ENCODE measurements around the gene APCDD1.
"Not testable (repeated sequence)": the region's sequence is repeated elsewhere in the genome, so short reads cannot be mapped to it uniquely, and the experiment has no call there.

The APCDD1 gene

GRCh38 chr18:10499230-10499629 is 44.8 kb downstream of the APCDD1 start:
- DNase-seq: peak; percentile 77 to 85

- DNase-seq: no peak
Observed at GRCh38 chr18:10500038-10500437, 45.6 kb downstream of the APCDD1 start.

GRCh38 chr18:10504723-10505122 is 50.3 kb downstream of the APCDD1 start:
- no peak for DNase-seq

GRCh38 chr18:10505892-10506291 is 51.5 kb downstream of the APCDD1 start:
- DNase-seq: not testable (repeated sequence)

GRCh38 chr18:10508591-10508990 is 54.2 kb downstream of the APCDD1 start:
- DNase-seq: peak; percentile 28 to 51

- no peak for DNase-seq
Observed at GRCh38 chr18:10511236-10511635, 56.8 kb downstream of the APCDD1 start.

GRCh38 chr18:10514082-10514481 is 59.6 kb downstream of the APCDD1 start:
- no peak for DNase-seq

- no peak for DNase-seq
Observed at GRCh38 chr18:10514601-10515000, 60.2 kb downstream of the APCDD1 start.

GRCh38 chr18:10515456-10515855 is 61.0 kb downstream of the APCDD1 start:
- DNase-seq: peak; percentile 25 to 27

- DNase-seq: no peak
Observed at GRCh38 chr18:10516078-10516477, 61.6 kb downstream of the APCDD1 start.

GRCh38 chr18:10518595-10519255 is 64.3 kb downstream of the APCDD1 start:
- DNase-seq: peak; percentile 33 to 49

GRCh38 chr18:10519366-10519765 is 64.9 kb downstream of the APCDD1 start:
- no peak for DNase-seq

- DNase-seq: peak; percentile 68 to 85
Observed at GRCh38 chr18:10519999-10520935, 65.8 kb downstream of the APCDD1 start.

- no peak for DNase-seq
Observed at GRCh38 chr18:10521566-10521965, 67.1 kb downstream of the APCDD1 start.

GRCh38 chr18:10522574-10522973 is 68.1 kb downstream of the APCDD1 start:
- DNase-seq: no peak

GRCh38 chr18:10523544-10523943 is 69.1 kb downstream of the APCDD1 start:
- no peak for DNase-seq

GRCh38 chr18:10524507-10525370 is 70.3 kb downstream of the APCDD1 start:
- peak; percentile 38 to 47 for DNase-seq

GRCh38 chr18:10525371-10525691 is 70.9 kb downstream of the APCDD1 start:
- peak in 1 of 2 donors; percentile 31 for DNase-seq

GRCh38 chr18:10525697-10526560 is 71.5 kb downstream of the APCDD1 start, which contains the start of gene NAPG:
Gene NAPG (plus strand): TSS chr18:10526027. CDS start chr18:10526103, 76 bp downstream.
- DNase-seq: peak; percentile 93 to 96

- no peak for DNase-seq
Observed at GRCh38 chr18:10526561-10526949, 72.1 kb downstream of the APCDD1 start.

- DNase-seq: no peak
Observed at GRCh38 chr18:10528439-10528838, 74.0 kb downstream of the APCDD1 start.

- peak; percentile 14 to 24 for DNase-seq
Observed at GRCh38 chr18:10530002-10530401, 75.6 kb downstream of the APCDD1 start.

All from inflammatory macrophage treated with lipopolysaccharide for 1 hour (primary cell).